ENCODE data around the gene UGT1A8.

The UGT1A8 gene

DNA sequence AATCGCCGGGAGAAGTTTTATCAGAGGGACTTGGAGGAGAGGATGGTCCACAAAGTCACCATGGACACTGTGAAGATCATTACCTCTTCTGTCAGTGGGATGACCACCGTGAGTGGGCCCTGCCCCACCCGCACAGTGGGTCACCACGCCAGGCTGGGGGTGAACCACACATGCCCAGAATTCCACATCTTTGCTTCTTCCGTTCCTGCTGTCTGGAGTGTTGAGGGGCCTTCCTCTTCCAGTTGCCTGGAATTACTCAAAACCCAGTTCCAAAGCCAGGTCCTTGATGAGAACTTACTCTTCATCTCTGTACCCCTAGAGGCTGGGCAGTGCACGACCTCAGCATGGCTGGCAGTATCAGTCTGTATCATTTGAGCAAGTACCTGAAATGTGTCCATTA is 182.8 kb downstream of the UGT1A8 start:
- DNase-seq (ENCODE audit: low spot score), result no peak

DNA sequence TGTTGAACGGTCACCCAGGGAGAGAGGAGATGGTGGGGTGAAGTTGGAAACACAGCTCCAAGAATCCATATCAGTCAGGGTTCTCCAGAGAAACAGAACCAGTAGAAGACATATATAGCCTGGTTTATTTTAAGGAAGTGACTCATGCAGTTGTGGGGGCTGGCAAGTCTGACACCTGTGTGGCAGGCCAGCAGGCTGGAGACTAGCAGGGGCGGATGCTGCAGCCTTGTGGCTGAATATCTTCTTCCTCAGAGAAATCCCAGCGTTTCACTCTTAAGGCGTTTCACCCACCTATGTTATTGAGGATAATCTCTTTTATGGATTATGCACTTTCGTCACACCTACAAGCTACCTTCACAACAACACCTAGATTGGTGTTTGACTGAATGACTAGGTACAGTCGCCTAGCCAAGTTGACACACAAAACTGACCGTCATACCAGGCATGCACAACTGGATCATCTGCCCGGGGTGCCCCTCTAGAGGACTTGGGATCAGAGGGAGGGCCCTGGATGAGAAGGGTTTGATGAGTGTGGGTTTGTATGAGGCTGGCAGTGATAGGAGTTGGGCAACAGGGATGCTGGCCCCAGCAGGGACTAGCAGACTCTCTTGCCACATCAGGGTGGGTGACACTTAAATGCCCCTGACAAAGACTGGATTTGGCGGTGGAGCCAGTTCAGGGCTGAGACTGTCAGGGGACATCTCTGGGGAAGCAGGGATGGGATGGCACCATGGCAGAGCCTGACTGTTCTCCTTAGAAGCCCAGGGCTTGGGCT is 184.1 kb downstream of the UGT1A8 start:
- DNase-seq (ENCODE audit: low spot score), result peak; percentile 39

DNA sequence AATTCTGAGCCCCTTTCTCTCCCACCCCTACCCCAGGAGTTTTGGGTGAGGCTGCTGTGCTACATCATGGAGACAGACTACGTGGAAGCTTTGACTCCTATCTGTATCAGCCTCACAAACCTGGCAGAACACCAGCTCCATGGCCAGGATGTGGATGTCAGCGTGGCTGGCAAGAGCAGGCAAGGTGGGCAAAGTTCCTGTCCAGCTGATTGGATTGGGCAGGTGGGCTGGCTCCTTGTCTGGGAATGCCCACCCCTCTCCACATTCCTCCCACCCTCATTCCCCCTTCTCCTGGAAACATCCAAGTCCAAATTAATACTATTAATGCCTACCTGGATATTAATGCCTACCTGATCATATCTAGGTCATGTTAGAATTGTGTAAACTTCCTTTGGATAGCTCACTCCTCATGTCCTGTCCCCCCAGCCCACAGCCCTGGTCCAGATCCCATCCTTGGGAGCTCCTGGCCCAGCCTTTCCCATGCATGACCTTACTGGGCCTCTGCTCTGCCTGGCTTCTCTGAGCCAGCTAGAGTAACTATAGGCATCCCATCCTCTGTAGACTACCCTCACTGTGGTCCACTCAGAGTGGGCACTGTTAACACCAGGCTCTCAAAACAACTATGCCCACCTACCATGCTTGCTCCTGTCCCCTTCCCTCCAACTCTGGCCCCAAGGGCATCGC is 184.8 kb downstream of the UGT1A8 start:
- DNase-seq (ENCODE audit: low spot score), result no peak

DNA sequence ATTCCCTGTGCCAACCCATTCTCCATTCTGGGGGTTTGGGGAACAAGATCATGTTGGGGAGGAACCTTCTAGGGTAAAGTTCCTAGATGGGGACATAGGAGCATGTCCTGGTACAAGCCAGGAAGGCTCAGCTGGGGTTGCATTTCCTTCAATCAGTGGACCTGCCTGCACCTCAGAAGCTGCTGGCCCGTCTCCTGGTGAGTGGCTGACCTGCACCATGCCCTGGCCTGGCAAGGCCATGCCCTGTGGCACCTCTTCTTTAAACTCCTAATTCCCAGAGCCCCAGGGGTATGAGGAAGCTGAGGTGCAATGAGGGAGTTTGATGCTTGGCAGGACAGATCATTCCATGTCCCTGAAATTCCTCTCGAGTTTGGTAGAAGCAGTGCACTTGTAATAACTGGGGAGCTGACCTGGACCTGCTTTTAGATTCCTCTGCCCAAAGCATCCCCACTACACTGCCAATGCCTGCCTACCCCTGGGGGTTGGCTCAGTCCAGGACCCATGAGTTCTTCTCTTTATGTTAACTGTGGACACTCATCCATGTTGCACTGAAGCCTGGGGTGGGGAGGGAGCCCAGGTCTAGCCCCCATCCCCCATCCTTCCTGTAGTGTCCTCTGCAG is 186.0 kb downstream of the UGT1A8 start:
- DNase-seq (ENCODE audit: low spot score), result no peak

DNA sequence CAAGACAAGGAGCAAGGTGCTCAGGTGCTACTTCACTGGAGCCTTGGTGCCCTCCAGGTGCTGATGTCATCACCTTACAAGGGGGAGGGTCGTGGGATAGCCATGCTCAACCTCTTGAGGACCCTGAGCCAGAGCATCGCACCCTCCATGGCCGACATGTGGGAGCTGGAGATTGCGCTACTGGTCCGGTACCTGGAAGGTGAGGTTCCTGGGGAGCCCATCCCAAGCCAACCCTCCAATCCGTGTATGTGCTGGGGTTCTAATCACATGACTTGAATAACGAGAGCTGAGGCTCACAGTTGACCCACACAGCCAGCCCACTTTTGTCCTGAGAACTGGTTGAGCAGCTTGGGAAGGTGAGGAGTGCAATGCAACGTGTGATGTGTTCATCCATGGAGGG is 186.6 kb downstream of the UGT1A8 start:
- no peak for DNase-seq (ENCODE audit: low spot score)

DNA sequence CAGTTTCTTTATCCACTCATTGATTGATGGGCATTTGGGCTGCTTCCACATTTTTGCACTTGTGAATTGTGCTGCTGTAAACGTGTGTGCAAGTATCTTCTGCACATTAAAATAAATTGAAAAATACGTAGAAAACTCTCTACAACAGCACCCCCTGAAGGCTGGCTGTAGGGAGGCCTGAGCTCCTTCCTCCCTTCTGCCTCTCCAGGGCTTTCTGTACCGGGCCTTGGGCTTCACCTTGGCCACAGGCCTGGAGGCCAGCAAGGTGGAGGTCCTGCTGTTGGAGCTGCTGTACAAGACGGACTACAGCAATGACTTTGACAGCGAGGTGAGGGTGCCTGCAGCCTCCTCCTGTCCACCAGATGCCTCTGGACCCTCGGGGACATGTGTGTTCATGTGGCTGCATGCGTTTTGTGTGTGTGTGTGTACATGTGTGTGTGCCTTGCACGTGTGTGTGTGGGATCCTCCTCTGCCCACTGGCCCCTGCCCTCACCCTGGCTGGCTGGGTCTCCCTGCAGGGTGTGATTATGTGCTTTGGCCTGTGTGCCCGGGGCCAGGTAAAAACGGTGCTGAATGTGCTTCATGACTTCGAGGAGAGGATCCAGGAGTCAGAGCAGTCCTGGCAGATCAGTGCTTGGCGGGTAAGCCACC is 189.9 kb downstream of the UGT1A8 start:
- no peak for DNase-seq (ENCODE audit: low spot score)

DNA sequence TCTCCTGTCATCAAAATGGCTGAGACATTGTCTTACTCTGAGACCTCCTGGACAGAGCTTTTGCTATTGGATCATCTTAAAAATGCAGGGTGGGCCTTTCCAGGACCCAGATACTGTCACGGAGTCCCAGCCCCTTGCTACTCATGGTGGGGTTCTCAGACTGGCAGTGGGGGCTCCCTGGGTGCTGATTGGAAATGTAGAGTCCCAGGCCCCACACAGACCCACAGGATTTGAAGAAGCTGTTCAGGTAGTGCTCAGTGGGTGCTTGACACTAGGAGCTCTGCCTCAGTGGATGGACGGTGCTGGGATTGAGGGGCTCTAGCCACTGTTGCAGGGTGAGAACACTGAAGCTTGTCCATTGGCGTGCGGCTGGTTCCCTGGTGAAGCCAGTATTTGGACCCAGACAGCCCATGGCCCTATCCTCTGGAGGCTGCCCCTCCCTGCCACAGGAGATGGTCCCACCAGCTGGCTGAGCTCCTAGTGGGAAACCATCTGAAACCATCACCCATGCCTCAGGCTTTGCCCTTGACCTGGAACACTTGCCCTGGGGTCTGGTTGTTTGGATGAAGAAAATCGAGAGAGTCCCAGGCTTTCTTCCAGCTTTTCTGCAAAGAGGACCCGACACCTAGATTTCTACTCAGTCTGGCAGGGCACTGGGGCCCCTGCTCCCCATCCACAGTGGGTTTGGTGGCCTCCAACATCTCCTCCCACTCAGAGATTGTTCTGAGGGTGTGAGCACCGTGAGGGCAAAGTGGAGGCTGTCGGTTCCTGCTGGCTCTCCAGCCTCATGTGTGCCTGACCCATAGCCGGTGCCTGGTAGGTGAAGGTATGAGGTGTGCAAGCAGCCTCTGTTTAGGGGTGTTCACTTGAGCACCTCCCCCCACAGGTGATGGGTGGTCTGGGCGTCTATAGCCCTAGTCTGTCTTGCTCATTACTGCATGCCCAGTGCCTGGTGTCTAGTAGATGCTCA is 190.8 kb downstream of the UGT1A8 start:
- no peak for DNase-seq (ENCODE audit: low spot score)

DNA sequence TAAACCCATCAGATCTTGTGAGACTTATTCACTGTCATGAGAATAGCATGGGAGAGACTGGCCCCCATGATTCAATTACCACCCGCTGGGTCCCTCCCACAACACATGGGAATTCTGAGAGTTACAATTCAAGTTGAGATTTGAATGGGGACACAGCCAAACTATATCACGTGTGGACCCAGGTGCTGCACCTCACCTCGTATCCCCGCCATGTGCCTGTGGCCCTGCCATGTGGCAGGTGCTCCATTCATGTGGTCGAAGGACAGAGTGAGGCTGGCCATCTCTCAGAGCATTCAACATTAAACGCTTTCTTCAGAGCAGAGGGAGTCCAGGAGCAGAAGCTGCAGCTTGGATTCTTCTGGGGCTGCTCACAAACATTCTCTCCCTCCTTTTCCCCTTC is 193.0 kb downstream of the UGT1A8 start:
- DNase-seq (ENCODE audit: low spot score), result no peak

DNA sequence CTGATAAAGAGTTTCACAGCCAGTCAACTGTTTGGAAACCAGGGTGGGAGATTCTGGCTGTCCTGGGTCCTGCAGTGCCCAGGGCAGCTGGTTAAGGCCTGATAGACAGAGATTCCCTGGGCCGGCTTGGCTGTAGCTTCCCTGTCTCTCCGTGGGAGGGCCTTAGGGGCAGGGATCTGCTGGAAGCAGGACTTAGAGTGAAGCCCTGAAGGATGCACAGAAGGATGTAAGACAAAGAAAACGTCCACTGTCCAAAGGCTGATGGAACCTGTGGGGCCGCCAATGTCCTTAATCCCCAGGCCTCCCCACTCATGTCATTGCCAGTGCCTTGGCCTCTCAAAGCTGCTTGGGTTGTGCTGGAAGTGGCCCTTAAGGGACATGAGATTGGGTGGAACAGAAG is 193.7 kb downstream of the UGT1A8 start:
- DNase-seq (ENCODE audit: low spot score), result no peak

DNA sequence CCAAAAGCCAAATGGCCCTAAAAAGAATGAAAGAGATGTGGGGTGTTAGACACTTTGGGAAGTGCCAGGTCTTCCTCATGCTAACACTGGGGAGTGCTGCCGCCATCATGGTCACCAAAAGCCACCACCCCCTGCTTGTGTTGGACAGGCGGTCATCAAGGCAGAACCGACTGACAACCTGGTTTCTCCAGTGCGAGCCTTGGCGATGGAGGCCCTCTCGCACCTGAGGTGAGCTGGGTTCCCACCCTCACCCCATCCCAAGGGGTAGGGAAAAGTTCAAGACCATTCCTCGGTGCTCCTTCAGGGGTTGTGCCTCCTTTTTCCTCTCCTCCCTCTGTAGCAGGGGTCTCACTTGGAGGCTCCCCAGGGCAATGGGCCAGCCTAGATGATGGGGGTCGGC is 194.3 kb downstream of the UGT1A8 start:
- no peak for DNase-seq (ENCODE audit: low spot score)

DNA sequence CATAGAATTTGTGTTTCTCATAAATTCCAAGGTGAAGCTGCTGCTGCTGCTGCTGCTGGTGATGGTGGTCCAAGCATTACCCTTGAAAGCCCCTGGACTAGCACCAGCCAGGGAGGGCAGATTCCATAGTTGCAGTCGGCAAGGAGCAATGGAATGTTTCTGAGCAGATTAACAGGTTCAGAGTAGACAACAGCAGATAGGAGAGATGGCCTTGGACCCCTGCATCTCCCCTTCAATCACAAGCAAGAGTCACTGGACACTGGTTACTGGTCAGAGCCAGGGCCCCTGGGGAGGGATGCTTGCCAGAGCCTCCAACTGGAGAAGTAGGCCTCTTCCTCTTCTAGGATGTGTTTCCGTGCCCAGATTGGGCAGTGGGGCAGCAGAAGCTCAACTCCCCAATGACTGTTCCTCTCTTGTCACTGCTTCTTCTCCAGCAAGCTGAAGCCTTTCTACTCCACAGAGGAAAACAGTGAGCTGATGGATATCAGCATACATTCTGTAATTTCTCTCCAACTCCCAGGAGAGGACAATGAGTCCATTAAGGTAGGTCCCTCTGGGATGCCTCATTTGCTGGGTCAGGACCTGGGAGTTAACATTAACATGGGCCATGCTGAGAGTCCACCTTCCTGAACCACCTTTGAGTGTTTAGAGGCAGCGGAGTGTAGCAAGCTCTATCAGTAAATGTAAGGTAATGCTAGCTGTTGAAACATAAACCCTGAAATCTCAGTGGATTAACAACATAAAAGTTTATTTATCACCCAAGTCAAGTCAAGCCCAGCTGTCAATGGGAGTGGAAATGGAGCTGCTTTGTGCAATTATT is 196.0 kb downstream of the UGT1A8 start:
- no peak for DNase-seq (ENCODE audit: low spot score)

DNA sequence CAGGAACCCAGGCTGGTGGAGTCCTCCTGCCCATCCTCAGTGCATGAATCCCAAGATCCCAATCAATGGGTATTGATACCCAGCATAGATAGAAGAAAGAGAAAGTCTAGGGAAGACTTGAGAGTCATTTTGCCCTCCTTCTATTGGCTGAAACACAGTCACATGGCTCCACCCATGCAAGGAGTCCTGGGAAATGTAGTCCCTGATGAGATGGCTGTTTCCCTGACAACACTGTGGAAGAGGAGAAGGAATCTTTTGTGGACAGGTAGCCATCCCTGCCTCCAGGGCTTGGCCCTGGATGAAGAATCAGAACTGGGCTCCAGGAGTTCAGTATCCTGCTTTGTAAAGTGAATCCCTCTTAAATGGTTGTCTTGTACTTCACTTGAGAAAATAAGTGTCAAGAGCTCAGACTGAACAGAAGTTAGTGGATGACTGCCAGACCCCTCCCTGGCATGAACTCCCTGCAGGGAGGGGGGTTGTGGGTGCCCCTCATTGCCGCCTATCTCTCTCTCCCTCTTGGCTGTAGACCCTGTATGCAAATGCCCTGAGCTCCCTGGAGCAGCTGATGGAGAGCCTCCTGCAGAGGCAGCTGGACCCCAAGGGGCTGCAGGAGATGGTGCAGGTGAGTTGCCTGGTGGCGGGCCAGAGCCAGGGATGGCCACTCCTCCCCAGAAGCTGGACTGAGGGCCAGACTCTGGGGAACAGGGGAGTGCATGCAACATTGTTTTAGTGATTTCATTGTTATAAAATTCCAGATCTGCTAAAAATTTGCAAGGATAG is 196.8 kb downstream of the UGT1A8 start:
- peak; percentile 20 for DNase-seq (ENCODE audit: low spot score)

DNA sequence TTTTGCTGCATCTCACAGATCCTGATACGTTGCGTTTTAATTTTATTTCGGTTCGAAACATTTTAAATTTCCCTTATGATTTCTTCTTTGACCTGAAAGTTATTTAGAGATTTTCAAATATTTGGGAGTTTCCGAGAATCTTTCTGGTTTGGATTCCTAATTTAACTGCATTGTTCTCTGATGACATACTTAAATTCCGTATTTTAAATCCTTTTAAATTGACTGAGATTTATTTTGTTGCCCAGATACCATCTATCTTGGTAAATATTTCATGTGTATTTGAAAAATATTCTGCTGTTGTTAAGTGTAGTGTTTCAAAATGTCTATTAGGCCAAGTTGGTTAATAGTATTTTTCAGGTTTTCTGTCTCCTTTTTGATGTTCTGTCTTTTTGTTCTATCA is 198.4 kb downstream of the UGT1A8 start:
- no peak for DNase-seq (ENCODE audit: low spot score)

DNA sequence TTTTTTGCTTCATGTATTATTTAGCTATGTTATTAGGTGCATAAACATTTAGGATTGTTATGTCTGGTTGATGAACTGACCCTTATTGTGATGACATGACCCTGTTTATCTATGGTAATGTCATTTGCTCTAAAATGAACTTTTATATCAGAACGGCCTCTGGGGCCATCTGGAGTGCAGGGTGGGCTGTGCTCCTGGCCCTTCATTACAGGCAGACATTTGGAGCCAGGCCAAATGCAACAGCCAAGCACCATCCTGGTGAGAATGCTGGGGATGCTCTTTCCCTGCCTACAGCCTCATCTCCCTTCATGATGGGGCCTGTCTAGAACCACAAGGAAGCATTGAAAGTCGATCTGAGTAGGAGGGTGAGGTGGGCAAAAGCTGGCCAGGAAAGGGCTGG is 198.9 kb downstream of the UGT1A8 start:
- DNase-seq (ENCODE audit: low spot score), result no peak

DNA sequence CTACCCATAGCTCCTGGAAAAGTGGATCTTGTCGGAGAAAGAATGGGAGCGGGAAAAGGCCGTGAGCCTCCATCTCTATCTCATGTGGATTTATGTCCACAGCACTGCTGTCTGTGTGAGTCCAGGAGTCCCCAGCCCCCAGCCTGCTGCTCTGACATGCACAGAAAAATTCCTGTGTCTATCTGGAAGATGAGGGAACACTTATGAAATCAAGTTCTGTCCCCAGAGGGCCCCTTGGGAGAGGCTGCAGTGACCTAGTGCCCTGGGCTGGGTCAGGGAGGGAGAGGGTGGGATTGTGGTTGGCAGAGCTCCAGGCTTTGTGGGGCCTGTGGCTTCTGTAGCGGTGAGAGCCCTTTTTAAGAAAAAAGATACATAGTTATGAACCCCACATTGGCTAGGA is 199.3 kb downstream of the UGT1A8 start:
- DNase-seq (ENCODE audit: low spot score), result no peak

DNA sequence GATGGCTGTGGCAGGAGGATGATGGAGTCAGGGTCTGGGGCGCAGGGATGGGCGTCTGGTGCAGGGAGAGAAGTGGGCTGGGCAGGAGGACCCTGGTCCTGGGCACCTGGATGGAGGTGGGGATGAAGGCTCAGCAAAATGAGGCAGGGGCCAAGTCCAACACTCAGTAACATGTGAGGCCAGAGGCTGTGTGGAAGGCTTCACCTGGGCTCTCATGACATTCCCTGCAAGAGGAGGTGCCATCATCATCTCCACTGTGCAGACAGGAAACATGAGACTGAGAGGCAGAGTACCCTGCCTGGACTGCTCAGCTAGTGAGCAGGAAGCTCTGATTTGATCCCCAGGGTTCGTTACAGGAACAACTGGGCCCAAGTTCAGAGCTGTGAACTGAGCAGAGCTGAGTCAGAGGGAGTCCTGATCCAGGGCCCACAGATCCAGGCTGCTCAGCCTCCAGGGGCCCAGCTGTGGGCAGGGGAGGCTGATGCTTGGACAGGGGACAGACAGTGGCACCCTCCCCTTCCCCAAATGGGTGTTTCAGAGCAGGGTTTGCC is 200.0 kb downstream of the UGT1A8 start:
- no peak for DNase-seq (ENCODE audit: low spot score)

DNA sequence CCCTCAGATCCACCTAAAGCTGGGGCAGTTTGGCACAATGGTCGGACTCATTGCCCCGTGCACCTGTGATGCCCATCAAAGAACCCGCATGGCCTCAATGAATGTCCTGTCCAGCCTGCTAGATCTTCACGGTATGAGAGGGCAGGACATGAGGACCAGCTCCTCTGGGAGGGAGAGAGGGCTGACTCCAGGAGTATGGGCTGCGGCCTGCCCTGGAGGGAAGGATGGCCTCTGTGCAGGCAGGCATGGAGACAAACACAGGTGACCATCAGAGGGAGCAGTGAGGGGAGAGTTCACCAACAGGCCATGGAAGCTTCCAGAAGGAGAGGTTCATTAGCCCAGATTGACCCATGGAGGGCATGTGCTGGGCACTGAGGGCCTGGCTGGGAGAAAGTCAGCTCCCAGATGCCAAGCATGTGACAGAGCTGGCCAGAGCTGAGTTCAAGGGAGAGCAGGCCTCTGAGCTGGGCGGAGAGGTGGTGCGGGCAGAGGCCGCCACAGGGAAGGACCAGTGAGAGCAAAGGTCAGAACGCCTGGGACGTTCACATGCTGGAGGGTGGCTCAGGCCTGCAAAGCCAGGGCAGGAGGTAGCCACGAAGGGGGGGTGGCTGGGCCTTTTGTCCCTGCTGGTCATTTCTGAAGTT is 200.7 kb downstream of the UGT1A8 start:
- no peak for DNase-seq (ENCODE audit: low spot score)

DNA sequence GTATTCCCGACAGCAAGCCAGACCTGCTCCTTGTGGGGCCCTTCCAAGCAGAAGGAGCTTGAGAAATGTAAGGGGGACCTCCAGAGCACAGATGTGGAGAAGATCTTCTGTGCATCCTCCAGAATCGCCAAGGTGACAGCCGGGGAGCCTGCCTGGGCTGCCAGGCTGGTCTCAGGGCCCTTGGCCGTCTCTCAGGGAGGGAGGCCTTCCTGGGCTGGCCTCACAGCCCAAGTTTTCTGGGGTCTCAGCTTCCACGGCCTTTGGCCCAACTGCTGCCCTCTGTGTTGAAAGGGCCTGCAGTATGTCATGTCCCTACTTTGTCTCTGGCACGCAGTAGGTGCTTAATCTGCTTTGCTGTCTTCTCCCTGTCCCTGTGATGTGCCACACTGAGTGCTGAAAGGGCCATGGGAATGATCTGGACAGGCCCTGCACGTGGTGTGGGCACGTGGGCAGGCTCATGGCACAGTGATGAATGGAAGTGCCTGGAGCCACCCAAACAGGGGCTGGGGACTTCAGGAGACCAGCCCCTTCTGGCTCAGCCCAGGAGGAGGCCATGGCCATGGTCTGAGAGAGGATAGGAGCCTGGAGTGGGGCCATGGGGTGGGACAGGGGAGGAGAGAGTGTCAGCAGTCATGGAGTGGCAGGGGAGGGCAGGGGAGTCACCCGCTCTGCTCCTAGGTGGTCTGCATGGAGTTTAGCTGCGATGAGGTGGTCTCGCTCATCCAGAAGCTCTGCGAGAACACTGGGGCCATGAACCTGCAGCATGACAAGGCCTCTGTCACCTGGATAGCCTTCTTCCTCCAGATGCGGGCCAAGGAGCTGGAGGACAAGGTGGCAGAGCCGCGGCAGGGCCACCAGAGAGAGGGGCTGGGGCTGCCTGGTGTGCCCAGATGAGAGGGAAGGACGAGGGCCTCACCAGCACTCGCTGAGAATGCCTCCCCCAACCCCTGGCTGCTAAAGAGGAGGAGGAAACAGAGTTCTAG is 201.5 kb downstream of the UGT1A8 start:
- no peak for DNase-seq (ENCODE audit: low spot score)

Data from SW480 (cell line).